Glomerular endothelial cell (primary cell): Measurements from ENCODE around the gene AFAP1L2. TPM values are rescaled to one million over a fixed set of nuclear protein-coding genes. Genes with fewer than 3 reads are reported as not detected.
"Not testable (repeated sequence)": the region's sequence is repeated elsewhere in the genome, so short reads cannot be mapped to it uniquely, and the experiment has no call there.

Experiments
- DNase-seq: peaks from one replicate; pipeline ENCODE4 v3.0.0-alpha.2; 2011; ENCODE audit warnings: low read depth, low spot score; ENCODE audit errors: extremely low read depth
- total RNA-seq: library from RNA; depleted of rRNA; stranded (reverse); fragments of >200 nt; gene quantifications from 2 replicates; pipeline ENCODE4 v1.2.3, GENCODE V29; 2015

AFAP1L2 gene
- total RNA-seq, 1 donor from 2014 or later, result 3.4 TPM

DNA sequence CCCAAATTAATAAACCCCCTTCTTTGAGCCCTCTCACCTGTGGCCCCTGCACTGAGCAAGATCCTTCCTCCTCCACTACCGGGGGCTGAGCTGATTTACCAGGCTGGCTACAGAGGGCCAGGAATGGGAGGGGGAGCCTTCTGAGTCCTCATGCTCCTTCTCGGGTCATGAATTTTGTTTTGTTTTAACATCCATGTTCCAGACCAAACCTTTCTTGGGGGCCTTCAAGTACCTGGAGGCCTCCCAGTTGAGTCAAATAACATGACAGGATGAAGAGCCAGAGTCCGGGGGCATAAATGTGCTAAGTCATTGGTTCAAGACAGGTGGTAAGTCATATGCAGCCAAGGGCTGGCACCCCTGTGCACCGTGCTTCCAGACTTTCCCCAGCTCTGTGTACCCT, 39.6 kb downstream of the AFAP1L2 start:
- DNase-seq, result no peak

DNA sequence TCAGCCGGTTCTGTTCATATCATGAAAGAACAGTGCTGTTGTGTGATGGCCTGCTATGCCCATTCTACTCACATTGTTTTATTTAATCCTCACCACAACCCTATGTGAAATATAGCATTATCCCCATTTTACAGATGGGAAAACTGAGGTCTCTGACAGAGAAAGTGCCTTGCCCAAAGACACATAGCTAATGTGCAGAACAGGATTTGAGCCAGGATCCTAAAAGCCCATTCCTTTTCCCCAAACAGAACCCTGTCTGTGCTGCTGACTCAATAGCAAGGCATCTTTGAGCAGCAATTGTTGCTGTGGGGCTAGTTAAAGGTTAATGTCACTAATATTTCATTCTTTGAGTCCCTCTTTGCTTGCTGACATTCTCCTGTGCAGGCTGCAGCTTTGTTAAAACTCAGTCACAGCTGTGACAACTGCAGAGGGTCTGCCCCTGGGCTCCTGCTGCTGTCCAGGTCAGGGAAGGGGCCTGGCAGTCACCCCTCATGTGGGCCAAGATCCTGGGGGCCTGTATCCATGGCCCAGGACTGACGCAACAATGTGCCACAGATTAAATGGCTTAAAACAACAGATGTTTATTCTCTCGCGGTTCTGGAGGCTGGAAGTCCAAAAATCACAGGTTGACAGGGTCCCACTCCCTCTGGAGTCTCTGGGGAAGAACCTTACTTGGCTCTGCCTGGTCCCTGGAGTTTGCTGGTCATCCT, 40.4 kb downstream of the AFAP1L2 start:
- DNase-seq, result no peak

DNA sequence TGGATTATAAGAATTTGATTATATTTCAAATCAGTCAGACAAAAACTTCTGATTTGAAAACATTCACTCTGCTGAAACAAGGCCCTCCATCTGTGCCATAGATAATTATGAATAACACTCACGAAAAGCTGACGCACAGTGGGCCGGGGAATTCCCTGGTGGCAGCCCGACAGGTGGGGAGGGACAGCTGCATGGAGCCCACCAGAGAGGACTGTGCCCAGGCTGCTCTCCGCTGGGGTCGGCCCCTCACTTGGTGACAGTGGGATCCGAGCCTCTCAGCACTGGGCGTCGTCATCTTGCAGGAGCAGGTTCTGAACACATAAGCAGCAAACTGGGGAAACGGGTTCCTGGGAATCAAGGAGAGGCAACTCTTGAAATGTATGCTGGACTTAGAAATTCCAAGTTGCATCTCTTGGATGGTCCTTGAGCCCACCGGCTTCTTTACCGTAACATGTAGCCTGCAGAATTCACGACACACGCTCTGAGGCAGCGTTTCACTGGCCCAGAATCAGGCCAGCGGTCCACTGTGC, 41.4 kb downstream of the AFAP1L2 start:
- DNase-seq, result no peak

DNA sequence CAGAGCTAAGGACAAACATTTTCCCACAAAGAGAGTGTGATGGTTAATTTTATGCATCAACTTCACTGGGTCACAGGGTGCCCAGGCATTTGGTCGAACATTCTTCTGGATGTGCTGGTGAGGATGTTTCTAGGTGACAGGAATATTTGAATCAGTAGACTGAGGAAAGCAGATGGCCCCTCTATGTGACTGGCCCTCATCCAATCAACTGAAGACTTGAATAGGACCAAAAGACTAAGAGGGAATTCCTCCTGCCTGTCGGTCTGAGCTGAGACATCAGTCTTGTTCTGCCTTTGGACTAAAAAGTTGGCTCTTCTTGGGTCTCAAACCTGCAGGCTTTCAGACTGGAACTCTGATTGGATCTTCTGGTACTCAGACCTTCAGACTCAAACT, 44.4 kb downstream of the AFAP1L2 start:
- no peak for DNase-seq

DNA sequence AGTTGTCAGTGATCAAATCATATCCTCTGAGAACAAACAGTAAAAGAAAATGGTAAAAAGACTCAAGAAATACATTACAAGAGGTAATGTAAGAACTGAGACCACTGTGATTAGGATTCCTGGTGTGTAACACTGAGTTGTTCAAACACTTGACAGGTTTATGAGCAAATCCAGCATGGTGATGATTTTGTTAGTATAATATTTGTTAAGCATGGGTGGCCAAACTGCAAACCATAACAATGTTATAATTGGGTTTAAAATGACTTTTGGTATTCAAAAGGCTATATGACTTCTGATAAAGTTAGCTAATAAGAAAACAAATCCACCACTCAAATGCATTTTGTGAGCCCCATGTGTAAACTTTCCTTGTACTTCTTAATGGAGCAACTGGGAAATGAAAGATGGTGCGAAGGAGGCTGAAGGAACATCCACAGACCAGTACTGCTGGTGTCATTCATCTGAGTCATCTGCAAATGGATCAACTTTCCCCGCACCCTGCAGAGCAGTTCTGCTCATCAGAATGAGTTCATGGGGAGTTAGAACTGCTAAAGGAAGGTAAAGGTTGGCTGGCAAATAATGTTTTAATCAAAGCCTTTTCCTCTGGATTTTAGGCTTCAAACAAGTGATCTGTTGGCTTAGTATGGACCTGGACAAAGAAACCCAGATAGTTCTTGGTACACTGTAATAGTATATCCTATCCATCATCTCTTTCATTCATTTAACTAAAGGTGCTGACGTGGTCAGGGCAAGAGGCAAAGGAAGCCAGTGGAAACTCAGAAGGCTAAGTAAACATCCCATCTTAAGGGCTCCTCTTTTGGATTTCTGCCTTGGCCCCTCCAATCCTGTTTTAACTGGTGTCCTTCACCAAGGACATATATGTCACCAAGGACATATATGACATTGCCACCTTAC, 45.0 kb downstream of the AFAP1L2 start:
- DNase-seq, result no peak

DNA sequence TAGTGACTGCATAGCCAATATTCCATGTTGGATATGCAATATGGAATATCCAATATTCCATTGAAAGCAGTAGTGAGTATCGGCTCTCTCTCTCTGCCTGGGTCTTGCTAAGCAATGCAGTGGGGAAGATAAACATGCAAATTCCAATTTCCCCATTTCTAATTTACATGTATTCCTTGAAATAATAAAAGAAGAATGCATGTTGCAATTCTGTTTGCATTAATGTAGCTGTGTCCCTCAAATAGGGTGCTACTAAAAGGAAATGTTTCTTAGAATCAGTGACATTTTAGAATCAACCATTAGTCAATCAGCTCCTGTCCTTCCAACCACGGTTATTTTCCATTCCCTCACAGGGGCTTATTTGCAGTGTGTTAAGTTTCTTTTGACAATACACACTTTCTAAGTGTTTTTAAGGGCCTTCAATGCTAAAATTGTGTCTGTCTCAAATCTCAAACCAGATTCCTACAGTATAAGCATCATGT, 46.7 kb downstream of the AFAP1L2 start:
- no peak for DNase-seq

DNA sequence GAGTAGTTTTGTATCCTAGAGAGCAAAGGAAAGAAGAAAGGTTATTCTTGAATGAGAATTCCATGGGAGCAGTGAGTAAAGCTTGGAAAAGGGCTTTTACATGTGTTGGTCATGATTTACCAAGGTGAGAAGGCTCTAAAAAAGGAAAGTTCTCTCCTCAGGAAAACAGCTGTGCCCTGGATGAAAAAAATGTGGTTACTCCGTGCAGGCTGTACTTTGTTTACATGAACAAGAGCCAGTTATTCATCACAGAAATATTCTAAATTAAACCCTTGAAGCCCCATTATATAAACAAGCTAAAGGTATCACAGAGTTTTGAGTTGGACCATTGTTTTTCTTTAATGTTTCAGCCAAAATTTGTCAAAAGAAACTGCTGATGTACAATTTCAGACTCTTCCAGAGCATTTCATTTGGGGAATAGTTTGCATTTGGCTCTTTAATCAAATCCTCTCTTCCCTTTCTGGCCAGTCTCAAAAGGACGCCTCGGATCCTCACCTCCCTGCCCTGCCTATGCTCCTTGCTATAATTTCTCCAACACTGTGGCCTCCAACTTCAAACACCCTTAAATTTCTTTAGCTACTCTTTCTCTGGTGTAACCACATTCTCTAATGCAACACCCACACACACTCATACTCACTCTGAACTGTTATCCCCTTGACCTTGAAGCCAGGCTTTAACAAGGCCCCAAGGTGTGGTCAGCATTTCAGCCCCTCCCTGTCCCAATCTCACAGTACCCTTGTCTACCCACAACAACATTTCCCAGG, 47.4 kb downstream of the AFAP1L2 start:
- DNase-seq, result no peak

DNA sequence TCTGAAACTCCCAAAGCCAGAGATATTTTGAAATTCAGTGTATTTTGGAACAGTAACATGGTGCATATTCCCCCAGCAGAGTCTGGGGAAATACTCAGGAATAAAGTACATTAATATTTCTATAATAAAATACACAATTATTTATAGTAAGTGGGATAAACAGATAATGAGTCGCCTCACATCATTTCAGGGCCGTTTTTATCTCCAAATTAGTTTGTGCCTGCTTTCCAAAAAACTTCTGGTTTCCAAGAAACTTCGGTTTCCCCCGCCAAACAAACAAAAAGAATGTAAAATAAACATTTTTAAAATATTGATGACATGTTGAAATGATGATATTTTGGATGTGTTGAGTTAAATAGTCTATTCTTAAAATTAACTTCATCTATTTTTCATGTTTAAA, 48.2 kb downstream of the AFAP1L2 start:
- no peak for DNase-seq

DNA sequence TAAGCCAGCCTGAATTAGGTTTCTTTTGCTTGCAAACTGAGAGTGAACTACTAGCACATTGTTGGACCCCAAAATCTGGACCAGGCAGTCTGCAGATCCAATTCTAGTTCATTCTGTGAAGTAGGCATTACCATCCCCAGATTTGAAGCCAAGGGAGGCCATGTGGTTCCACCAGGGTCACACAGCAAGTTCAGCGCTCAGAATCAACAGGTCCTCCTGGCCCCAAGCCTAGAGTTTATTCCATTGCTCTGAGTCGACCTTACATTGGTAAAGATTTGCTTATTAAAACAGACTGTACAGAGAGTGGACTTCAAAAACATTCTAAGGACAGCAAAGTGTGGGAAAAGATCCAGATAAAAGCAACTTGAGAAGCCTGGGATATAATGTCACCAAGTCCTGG, 50.9 kb downstream of the AFAP1L2 start:
- DNase-seq, result no peak

DNA sequence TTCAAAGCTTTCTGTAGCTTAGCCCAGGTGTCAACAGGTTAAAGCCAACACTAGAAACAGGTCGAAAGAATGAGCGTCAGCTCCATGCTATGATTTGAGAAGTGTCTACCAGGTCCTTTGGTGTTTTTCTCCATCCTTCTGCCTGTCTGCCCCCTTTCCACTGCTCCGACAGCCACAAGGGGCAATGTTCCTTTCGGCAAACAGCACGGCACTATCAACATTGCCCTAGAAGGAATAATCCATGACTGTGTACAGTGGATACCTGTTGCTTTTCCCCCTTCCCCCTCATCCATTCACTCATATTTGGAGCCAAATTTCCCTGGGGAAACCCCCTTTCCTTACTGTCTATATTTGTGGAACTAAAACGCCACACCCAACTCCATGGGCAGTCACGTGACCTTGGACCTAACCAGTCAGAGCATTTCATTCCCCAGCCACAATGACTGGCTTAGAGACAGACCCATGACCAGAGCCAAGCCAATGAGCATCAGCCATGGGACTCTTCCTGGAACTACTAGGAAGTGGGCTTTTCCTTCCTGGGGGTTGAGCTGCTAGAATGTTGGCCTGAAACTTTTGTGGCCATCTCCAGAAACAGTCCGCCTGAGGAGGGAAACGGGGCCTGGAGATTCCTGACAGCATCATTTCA, 51.5 kb downstream of the AFAP1L2 start:
- no peak for DNase-seq

DNA sequence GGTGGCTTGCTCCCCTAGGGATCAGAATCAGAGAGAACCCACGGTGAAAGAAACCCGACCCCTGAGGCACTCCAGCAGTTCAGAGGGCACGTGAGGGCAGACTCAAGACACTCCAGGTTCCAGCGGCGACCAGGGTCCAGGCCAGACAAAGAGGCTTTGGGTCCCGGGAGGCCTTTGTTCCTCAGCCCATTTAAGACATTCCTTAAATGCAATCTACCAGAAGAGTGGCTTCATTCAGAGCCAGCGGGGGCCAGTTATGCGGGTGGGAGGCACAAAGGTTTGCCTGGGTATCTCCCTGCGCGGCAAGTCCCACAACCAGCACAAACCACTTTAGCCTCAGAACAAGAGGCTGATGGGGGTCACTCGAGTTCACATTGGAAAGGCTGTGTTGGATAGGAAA, 53.6 kb downstream of the AFAP1L2 start:
- no peak for DNase-seq

DNA sequence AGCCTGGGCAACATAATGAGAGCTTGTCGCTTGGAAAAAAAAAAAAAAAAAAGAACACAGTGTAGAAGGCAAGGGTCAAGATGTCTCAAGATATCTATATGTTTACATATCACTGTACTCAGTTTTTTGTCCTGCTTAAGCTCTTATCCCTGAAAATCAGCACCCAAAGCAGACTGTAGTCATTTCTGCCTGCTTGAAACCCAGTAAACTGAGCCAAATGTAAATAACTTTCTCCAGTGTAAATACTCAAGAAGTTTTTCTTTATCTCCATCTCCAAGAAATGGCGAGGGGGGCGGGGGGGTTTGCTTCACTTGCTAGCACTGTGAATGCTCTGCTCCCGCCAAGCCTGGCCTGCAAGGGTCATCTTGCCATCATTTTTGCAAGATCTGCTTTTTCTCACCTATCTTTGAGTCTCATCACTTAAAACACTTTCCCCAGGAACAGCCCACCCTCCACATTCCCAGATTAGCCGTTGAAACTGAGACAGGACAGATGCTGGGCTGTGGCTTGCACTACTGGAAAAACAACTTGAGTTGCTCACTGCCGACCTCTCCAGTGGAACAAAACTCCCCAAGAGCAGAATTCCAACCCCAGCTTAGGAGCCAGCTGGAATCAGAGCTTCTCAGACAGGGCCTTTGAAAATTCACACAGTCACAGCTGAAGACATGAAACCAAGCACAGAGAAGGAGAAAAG, 54.6 kb downstream of the AFAP1L2 start:
- DNase-seq, result no peak

DNA sequence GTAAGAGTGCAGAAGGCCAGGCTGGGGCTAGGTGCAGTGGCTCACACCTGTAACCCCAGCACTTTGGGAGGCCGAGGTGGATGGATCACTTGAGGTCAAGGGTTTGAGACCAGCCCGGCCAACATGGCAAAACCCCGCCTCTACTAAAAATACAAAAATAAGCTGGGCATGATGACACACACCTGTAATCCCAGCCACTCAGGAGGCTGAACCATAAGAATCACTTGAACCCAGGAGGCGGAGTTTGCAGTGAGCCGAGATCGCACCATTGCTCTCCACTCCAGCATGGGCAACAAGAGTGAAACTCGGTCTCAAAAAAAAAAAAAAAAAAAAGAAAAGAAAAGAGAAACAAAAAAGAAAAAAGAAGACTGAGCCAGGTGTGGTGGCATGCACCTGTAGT, 55.2 kb downstream of the AFAP1L2 start:
- DNase-seq, result not testable (repeated sequence)

DNA sequence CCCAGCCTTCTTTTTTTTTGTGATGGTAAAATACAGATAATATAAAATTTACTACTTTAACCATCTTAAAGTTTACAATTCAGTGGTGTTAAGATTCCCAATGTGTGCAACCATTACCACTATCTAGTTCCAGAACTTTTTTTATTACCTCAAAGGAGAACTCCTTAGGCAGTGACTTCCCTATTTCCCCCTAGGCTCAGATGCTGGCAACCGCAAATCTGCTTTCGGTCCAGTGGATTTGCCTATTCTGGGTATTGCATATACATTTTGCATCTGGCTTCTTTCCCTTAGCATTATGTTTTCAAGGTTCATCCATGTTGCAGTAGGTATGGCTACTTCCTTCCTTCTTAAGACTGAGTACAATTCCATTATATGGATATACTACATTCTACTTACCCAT, 56.5 kb downstream of the AFAP1L2 start:
- DNase-seq, result no peak

DNA sequence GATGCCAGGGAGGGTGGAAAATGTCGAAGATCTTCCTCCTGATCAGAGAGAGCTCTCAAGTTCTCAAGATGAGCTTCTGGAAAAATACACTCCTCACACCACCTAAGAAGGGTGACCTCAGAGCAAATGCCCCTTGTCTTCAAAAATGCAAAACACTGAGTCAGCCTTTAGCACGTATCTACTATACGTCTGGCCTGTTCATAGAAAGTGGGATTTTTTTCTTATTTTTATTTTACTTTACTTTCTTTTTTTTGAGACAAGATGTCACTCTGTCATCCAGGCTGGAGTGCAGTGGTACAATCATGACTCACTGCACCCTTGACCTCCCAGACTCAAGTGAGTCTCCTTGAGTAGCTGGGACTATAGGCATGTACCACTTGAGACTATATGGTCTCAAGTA, 57.1 kb downstream of the AFAP1L2 start:
- DNase-seq, result no peak

DNA sequence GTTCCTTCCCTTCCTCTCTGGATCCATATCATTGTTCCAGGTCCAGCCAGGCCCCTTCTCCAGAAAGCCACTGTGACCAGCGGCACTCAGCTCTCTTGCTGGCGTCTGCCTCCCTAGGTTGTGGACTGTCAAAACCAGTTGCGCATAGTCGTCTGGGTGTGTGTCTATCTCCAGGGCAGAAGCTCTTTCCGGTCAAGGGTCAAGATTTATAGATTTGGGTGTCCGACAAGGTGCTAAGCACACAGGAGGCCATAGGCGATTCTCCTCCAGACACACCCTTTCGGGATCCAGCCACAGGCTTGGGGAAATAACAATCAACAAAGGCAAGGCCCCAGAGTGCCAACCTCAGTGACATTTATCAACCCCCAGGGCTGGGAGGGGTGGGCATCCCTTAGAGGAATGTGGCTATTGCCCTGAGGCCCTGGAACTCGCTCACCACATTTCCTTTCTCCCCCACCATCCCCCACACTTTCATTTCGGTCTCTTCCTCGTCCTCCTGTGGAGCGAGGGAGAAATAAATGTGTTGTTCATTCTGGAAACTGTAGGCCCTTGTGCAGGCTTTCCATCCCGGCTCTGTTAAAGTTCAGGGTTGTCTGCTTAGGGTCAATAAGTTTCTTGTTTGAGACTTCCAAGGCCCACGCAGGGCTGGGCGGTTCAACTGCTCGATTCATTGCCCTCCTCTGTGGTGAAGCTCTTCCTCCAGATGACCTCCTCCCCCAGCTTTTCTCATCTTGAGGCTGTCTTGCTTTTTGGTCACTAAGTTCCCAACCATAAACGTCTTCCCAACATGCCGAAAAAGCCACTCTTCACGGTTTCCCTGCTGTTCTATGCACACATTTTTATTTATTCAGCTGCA, 57.9 kb downstream of the AFAP1L2 start:
- no peak for DNase-seq

DNA sequence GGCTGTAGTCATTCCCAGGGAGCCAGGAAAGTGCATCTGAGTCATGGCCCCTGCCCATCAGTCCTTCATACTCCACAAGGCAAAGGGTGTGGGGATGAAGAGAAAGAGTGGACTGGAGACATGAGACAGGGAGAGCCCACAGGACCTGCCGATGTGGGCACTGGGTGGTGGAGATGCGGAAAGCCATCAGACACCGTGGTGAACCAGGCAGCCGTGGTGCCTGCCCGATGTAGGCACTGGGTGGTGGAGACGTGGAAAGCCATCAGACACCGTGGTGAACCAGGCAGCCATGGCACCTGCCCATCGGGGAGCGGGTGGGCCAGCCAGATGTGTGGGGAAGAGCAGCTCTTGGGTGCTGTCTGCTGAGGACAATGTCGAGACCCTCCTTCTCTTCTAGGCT, 58.6 kb downstream of the AFAP1L2 start:
- DNase-seq, result no peak

DNA sequence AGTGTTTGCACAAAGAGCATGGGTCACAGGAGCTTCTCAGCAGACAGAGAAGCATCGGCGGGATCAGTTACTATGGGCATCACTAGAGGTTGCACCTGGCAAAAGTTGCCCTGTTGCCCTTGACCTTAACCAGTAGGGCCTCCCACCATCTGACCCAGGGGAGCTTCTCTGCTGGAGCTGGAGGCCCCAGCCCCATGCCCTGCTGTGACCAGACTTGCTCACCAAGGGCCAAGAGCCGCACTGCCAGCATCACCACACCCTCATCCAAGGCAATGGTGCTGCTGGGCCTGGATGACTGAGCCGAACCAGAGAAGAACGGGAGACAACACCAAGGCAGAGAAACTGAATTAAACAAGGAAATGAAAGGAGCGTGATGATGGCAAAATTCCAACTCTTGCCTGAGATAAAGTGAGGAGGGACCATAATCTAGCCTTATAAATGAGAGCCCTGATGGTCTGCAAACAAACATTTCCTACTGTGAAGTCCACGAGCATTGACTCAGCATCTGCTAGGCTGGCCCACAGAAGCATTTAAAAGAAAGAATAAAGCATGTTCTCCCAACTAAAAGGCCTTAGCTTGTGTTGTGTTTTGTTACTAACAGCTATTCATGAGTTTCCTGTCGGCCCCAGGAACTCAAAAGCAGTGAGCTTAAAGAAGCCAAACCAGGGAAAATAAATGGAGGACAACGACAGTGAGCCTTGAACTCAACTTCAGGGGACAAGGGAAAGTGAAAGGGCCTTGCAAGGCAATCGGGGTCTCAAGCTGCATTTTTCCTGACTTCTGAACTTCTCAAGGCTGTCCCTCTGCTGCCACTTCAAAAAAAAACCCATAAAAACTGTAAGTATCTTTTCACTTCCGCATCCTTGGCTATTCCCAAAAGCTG, 60.4 kb downstream of the AFAP1L2 start:
- DNase-seq, result no peak
